Measurements from ENCODE around the gene PAX6. TPM values are rescaled to one million over a fixed set of nuclear protein-coding genes. Genes with fewer than 3 reads are reported as not detected.

The PAX6 gene
- total RNA-seq, 1 donor from 2014 or later = not detected

- peaks cover 91% of the 10 kb centered on the region for H3K27me3 Mint-ChIP-seq (ENCODE audit: unreplicated experiment)
- DNase-seq (ENCODE audit: extremely low spot score, unreplicated experiment) = no peak
- TF ChIP-seq CTCF (IDR thresholded peaks at IDR 0.05) = no peak
- H3K36me3 Mint-ChIP-seq (ENCODE audit: unreplicated experiment) = no peaks in the 10 kb centered on the region
- H3K27ac Mint-ChIP-seq (ENCODE audit: unreplicated experiment) = no peak overlapping the region
- H3K9me3 Mint-ChIP-seq (ENCODE audit: unreplicated experiment) = no peaks in the 10 kb centered on the region
- peaks cover 20% of the 10 kb centered on the region for H3K4me1 Mint-ChIP-seq (ENCODE audit: unreplicated experiment)
- no peak overlapping the region for H3K4me3 Mint-ChIP-seq (ENCODE audit: unreplicated experiment)
Measured at GRCh38 chr11:31822927-31823643, 12.0 kb upstream of the PAX6 start.

DNA sequence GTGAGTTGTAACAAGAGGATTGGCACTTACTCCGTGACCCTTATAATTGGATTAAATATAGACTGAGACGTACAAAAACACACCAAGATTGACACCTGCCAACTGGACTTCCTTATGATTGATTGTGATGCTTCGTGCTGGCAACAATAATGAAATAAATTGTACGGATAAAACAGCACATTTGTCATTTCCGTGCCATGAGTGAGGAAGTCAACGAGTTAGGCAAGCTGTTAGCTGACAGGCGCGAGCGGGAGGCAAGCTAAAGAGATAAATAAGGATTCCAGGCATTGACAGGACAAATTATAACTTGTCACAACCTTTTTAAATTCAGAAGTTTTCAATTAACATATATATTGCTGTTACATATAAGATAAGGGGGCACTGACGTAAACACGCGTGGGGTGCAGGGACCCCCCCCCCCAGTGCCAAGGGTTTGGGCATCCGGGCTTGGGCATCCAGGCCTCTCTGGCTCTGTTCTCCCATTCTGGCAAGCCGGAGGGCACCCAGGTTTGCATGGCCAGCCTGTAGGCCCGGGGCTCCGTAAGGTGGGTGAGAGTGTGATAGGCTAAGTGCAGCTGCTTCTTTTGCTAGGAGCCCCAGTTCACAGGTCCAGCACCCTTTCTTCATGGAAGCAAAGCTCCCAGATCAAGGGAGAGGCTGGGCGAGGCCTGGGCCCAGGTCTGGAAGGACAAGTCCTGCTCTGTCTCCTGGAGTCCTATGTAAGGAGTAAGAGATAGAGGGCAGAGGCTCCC, 11.2 kb upstream of the PAX6 start:
- H3K27ac Mint-ChIP-seq (ENCODE audit: unreplicated experiment) = no peak overlapping the region
- no peak for TF ChIP-seq CTCF (IDR thresholded peaks at IDR 0.05)
- peaks cover 86% of the 10 kb centered on the region for H3K27me3 Mint-ChIP-seq (ENCODE audit: unreplicated experiment)
- peaks cover 14% of the 10 kb centered on the region for H3K4me1 Mint-ChIP-seq (ENCODE audit: unreplicated experiment)
- no peak for DNase-seq (ENCODE audit: extremely low spot score, unreplicated experiment)
- no peaks in the 10 kb centered on the region for H3K9me3 Mint-ChIP-seq (ENCODE audit: unreplicated experiment)
- no peak overlapping the region for H3K4me3 Mint-ChIP-seq (ENCODE audit: unreplicated experiment)
- H3K36me3 Mint-ChIP-seq (ENCODE audit: unreplicated experiment) = no peaks in the 10 kb centered on the region

DNA sequence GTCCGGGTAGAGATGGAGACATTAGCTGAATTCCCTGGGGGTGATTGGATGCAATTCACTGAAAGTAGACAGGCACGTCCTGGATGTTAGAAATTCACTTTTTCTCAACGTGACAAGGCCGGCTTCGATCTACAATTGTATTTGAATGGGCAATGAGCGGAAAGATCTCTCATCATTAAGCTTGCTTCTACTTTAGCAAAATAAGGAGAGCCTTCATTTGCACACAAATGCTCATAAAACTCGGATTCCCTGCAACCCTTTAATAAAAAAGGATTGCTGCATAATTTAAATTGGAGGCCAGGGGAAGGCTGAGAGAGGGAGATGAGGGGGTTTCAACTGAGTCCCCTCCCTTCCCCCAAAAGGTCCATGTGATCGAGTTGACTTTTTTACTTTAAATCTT, 10.6 kb upstream of the PAX6 start:
- H3K27me3 Mint-ChIP-seq (ENCODE audit: unreplicated experiment) = peaks cover 86% of the 10 kb centered on the region
- no peaks in the 10 kb centered on the region for H3K36me3 Mint-ChIP-seq (ENCODE audit: unreplicated experiment)
- no peak overlapping the region for H3K4me3 Mint-ChIP-seq (ENCODE audit: unreplicated experiment)
- no peak for TF ChIP-seq CTCF (IDR thresholded peaks at IDR 0.05)
- DNase-seq (ENCODE audit: extremely low spot score, unreplicated experiment) = no peak
- no peaks in the 10 kb centered on the region for H3K9me3 Mint-ChIP-seq (ENCODE audit: unreplicated experiment)
- H3K4me1 Mint-ChIP-seq (ENCODE audit: unreplicated experiment) = peaks cover 15% of the 10 kb centered on the region
- H3K27ac Mint-ChIP-seq (ENCODE audit: unreplicated experiment) = no peak overlapping the region

DNA sequence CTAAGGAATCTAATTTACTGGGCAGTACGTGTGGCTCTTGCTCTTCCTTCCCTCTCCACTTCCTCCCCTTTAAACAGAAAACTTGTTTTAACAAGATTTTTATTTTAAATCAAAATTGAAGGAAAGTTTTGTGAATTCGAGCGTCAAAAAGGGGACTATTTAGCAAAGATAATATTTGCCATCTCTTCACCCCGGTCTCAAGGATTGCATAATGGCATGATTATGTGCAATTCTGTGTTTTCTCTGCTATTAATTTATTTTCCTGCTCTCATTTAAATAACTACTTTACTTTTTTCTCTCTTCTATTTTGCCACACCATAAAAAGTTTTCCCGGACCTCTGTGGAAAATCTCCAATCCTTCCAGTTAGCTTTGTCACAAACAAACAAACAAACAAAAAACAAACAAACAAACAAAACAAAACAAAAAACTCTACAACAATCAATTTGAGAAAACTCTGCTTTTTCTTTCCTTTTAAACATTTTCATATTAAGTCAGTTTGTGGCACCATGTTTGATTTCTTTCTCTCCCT, 10.2 kb upstream of the PAX6 start:
- Mint-ChIP-seq H3K27me3 (ENCODE audit: unreplicated experiment) (peaks cover 84% of the 10 kb centered on the region), H3K4me3 (ENCODE audit: unreplicated experiment) (no peak overlapping the region), H3K36me3 (ENCODE audit: unreplicated experiment) (no peaks in the 10 kb centered on the region), H3K9me3 (ENCODE audit: unreplicated experiment) (no peaks in the 10 kb centered on the region), H3K4me1 (ENCODE audit: unreplicated experiment) (peaks cover 12% of the 10 kb centered on the region), H3K27ac (ENCODE audit: unreplicated experiment) (no peak overlapping the region)
- DNase-seq (ENCODE audit: extremely low spot score, unreplicated experiment) = no peak
- no peak for TF ChIP-seq CTCF (IDR thresholded peaks at IDR 0.05)

- H3K9me3 Mint-ChIP-seq (ENCODE audit: unreplicated experiment) = no peaks in the 10 kb centered on the region
- peaks cover 85% of the 10 kb centered on the region for H3K27me3 Mint-ChIP-seq (ENCODE audit: unreplicated experiment)
Measured at GRCh38 chr11:31820438-31820818, 9.3 kb upstream of the PAX6 start.

More at GRCh38 chr11:31820438-31820818, 9.3 kb upstream of the PAX6 start:
- peaks cover 16% of the 10 kb centered on the region for H3K4me1 Mint-ChIP-seq (ENCODE audit: unreplicated experiment)
- no peak overlapping the region for H3K27ac Mint-ChIP-seq (ENCODE audit: unreplicated experiment)
- DNase-seq (ENCODE audit: extremely low spot score, unreplicated experiment) = no peak
- no peaks in the 10 kb centered on the region for H3K36me3 Mint-ChIP-seq (ENCODE audit: unreplicated experiment)
- TF ChIP-seq CTCF (IDR thresholded peaks at IDR 0.05) = no peak
- H3K4me3 Mint-ChIP-seq (ENCODE audit: unreplicated experiment) = no peak overlapping the region
